ENCODE results near the gene GSKIP. TPM values are rescaled to one million over a fixed set of nuclear protein-coding genes. Genes with fewer than 3 reads are reported as not detected.
"Not testable (repeated sequence)": the region's sequence is repeated elsewhere in the genome, so short reads cannot be mapped to it uniquely, and the experiment has no call there.

GSKIP gene
- 42.5 and 48.9 TPM in 2 replicates for total RNA-seq (2014; rRNA removed; shearing (Covaris generic))

GRCh38 chr14:96362965-96363750, at the start of gene GSKIP, which contains the start of gene ATG2B:
Gene GSKIP (plus strand): TSS chr14:96363526. CDS start chr14:96382248, 18,722 bp downstream.
Gene ATG2B (minus strand): TSS chr14:96363341. CDS start chr14:96362976, 365 bp downstream.
- DNase-seq (ENCODE audit: low read depth), result peak; percentile 86

GRCh38 chr14:96316087-96316486, 47.2 kb upstream of the GSKIP start:
- no peak for DNase-seq (ENCODE audit: low read depth)

- no peak for DNase-seq (ENCODE audit: low read depth)
Observed at GRCh38 chr14:96318836-96319235, 44.5 kb upstream of the GSKIP start.

GRCh38 chr14:96320605-96321004, 42.7 kb upstream of the GSKIP start:
- DNase-seq (ENCODE audit: low read depth), result no peak

GRCh38 chr14:96324219-96324618, 39.1 kb upstream of the GSKIP start:
- DNase-seq (ENCODE audit: low read depth), result no peak

- DNase-seq (ENCODE audit: low read depth), result no peak
Observed at GRCh38 chr14:96338551-96338950, 24.8 kb upstream of the GSKIP start.

- DNase-seq (ENCODE audit: low read depth), result no peak
Observed at GRCh38 chr14:96341323-96341722, 22.0 kb upstream of the GSKIP start.

- DNase-seq (ENCODE audit: low read depth), result no peak
Observed at GRCh38 chr14:96345669-96346068, 17.7 kb upstream of the GSKIP start.

- DNase-seq (ENCODE audit: low read depth), result not testable (repeated sequence)
Observed at GRCh38 chr14:96347957-96348356, 15.4 kb upstream of the GSKIP start.

- DNase-seq (ENCODE audit: low read depth), result no peak
Observed at GRCh38 chr14:96349286-96350075, 13.8 kb upstream of the GSKIP start.

GRCh38 chr14:96351986-96352385, 11.3 kb upstream of the GSKIP start:
- DNase-seq (ENCODE audit: low read depth), result no peak

- no peak for DNase-seq (ENCODE audit: low read depth)
Observed at GRCh38 chr14:96352708-96353107, 10.6 kb upstream of the GSKIP start.

- DNase-seq (ENCODE audit: low read depth), result no peak
Observed at GRCh38 chr14:96354246-96354645, 9.1 kb upstream of the GSKIP start.

- DNase-seq (ENCODE audit: low read depth), result no peak
Observed at GRCh38 chr14:96357216-96357615, 6.1 kb upstream of the GSKIP start.

GRCh38 chr14:96359959-96360358, 3.4 kb upstream of the GSKIP start:
- no peak for DNase-seq (ENCODE audit: low read depth)

- DNase-seq (ENCODE audit: low read depth), result peak; percentile 23
Observed at GRCh38 chr14:96362071-96362964, 1.0 kb upstream of the GSKIP start.

GRCh38 chr14:96363751-96364336, 518 bp downstream of the GSKIP start:
- DNase-seq (ENCODE audit: low read depth), result peak; percentile 53

GRCh38 chr14:96364962-96365361, 1.6 kb downstream of the GSKIP start:
- DNase-seq (ENCODE audit: low read depth), result no peak

- DNase-seq (ENCODE audit: low read depth), result peak; percentile 15
Observed at GRCh38 chr14:96368534-96368933, 5.2 kb downstream of the GSKIP start.

- DNase-seq (ENCODE audit: low read depth), result no peak
Observed at GRCh38 chr14:96370528-96370927, 7.2 kb downstream of the GSKIP start.

- DNase-seq (ENCODE audit: low read depth), result no peak
Observed at GRCh38 chr14:96373538-96373937, 10.2 kb downstream of the GSKIP start.
